Testis (tissue), 2 donors: Measurements from ENCODE around the gene IGFBP2.

Experiments
- POLR2A ChIP-seq: fragments of 450-650 bp; IDR thresholded peaks from one replicate; pipeline ENCODE4 v1.6.1; 2017; ENCODE audit warnings: antibody characterized with exemption, mild to moderate bottlenecking, moderate library complexity
- TF ChIP-seq, protein P1 (sequence below), 3 experiments: fragments of 450-650 bp in 2 of 3; fragments of 200-600 bp in 1 of 3; sonication (generic) in 1 of 3; IDR thresholded peaks; one replicate each; pipeline ENCODE4 v1.5.1; 2016 to 2019; ENCODE audit warnings: antibody characterized with exemption in 3 of 3, mild to moderate bottlenecking in 2 of 3, moderate library complexity in 1 of 3

DNA sequence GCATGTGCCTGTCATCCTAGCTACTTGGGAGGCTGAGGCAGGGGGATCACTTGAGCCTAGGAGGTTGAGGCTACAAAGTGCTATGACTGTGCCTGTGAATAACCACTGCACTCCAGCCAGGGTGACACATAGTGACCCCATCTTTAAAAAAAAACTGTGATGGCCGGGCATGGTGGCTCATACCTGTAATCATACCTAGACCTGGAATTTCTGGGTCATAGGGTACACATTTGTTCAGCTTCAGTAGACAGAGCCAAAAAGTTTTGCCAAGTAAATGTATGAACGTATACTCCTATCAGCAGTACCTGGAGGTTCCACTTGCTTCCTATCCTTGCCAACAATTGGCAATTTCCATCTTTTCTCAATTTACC lies 6.4 kb upstream of the IGFBP2 start:
- TF ChIP-seq, protein P1, sequence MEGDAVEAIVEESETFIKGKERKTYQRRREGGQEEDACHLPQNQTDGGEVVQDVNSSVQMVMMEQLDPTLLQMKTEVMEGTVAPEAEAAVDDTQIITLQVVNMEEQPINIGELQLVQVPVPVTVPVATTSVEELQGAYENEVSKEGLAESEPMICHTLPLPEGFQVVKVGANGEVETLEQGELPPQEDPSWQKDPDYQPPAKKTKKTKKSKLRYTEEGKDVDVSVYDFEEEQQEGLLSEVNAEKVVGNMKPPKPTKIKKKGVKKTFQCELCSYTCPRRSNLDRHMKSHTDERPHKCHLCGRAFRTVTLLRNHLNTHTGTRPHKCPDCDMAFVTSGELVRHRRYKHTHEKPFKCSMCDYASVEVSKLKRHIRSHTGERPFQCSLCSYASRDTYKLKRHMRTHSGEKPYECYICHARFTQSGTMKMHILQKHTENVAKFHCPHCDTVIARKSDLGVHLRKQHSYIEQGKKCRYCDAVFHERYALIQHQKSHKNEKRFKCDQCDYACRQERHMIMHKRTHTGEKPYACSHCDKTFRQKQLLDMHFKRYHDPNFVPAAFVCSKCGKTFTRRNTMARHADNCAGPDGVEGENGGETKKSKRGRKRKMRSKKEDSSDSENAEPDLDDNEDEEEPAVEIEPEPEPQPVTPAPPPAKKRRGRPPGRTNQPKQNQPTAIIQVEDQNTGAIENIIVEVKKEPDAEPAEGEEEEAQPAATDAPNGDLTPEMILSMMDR (IDR thresholded peaks at IDR 0.05), result no peak
- no peak for TF ChIP-seq POLR2A
